PC-3 (cell line): ENCODE measurements around the gene GP1BA.

Source experiments
- CTCF ChIP-seq: fragments of 300-600 bp; sonication (generic); conservative IDR thresholded peaks from 2 replicates; pipeline ENCODE4 v1.5.1; 2017; ENCODE audit warnings: antibody characterized with exemption, low read depth, mild to moderate bottlenecking, low read length
- EZH2 ChIP-seq: fragments of 300-600 bp; sonication (generic); IDR thresholded peaks from one replicate; pipeline ENCODE4 v1.6.1; 2017; ENCODE audit warnings: antibody characterized with exemption, mild to moderate bottlenecking, low read length; ENCODE audit not compliant: unreplicated experiment
- EZH2phosphoT487 ChIP-seq: fragments of 300-600 bp; sonication (generic); IDR thresholded peaks from 2 replicates; pipeline ENCODE4 v1.6.1; 2018; ENCODE audit warnings: mild to moderate bottlenecking, antibody characterized with exemption, low read length, borderline replicate concordance

- no peak for TF ChIP-seq CTCF
- no peak for TF ChIP-seq EZH2
- TF ChIP-seq EZH2phosphoT487 = no peak
Observed at GRCh38 chr17:4953451-4953961, 21.4 kb downstream of the GP1BA start.
